Endothelial cell of umbilical vein (primary cell): Measurements from ENCODE around the gene KIAA1191. TPM values are rescaled to one million over a fixed set of nuclear protein-coding genes. Genes with fewer than 3 reads are reported as not detected.

Experiments
- BruUV-seq: library from RNA; stranded (reverse); fragments of 400-500 nt; replicated peaks from 2 replicates; lab custom pipeline; 2021; lab: Mats Ljungman, UMichigan
- CTCF ChIA-PET: fragments of 300-600, 350-600 bp; sonication (Branson Sonifier 250); formaldehyde crosslinking; loops from one replicate; lab custom pipeline; 2021; ENCODE audit warnings: antibody characterized with exemption, inconsistent platforms; lab: Charles Lee
- POLR2A ChIA-PET: fragments of 300-600, 350-600 bp; sonication (Branson Sonifier 250); formaldehyde crosslinking; loops from one replicate; lab custom pipeline; 2021; ENCODE audit warnings: antibody characterized with exemption, inconsistent platforms; lab: Charles Lee
- DNase-seq: peaks from one replicate; pipeline ENCODE4 v3.0.0-alpha.2; 2011; ENCODE audit warnings: low read depth, low spot score
- FAIRE-seq: peaks from 2 replicates; lab custom pipeline; 2011; peaks lifted over from hg19 to GRCh38; lab: Jason Lieb, UNC
- H2AFZ ChIP-seq: 2 replicates; pipeline ENCODE4 v1.6.0; 2012; ENCODE audit warnings: low read depth, low read length, control low read depth, inconsistent platforms
- H3K27ac ChIP-seq: 2 replicates; pipeline ENCODE4 v1.5.1; 2011; ENCODE audit warnings: low read depth, mild to moderate bottlenecking, control low read depth, low read length, moderate library complexity; ENCODE audit not compliant: insufficient read depth
- H3K27me3 ChIP-seq, 2 experiments: 2 replicates each; pipeline versions ENCODE4 v1.6.0 to v1.6.1; 2011; ENCODE audit warnings: low read length in 2 of 2, mixed read lengths in 1 of 2; ENCODE audit not compliant: control insufficient read depth in 2 of 2, insufficient read depth in 2 of 2
- H3K36me3 ChIP-seq, 2 experiments: 2 replicates in 1 of 2; 3 replicates in 1 of 2; pipeline ENCODE4 v1.5.1; 2011; ENCODE audit warnings: low read length in 2 of 2, mild to moderate bottlenecking in 1 of 2, moderate library complexity in 1 of 2; ENCODE audit not compliant: control insufficient read depth in 2 of 2, insufficient read depth in 2 of 2; ENCODE audit errors: extremely low read depth in 1 of 2
- H3K4me1 ChIP-seq: 3 replicates; pipeline ENCODE4 v1.5.1; 2011; ENCODE audit warnings: mild to moderate bottlenecking, low read length; ENCODE audit not compliant: control insufficient read depth, insufficient read depth; ENCODE audit errors: extremely low read depth
- H3K4me2 ChIP-seq: 2 replicates; pipeline ENCODE4 v1.6.1; 2011; ENCODE audit warnings: low read length, control low read depth, mixed read lengths; ENCODE audit not compliant: insufficient read depth
- H3K4me3 ChIP-seq, 3 experiments: fragments of 200-600 bp in 1 of 3; sonication (generic), shearing (Covaris generic) in 1 of 3; replicated peaks in 1 of 3; 2 replicates each; pipeline ENCODE4 v1.5.1; 2011 to 2016; ENCODE audit warnings: control low read depth in 3 of 3, low read length in 3 of 3, mild to moderate bottlenecking in 2 of 3, inconsistent platforms in 1 of 3, low read depth in 1 of 3, moderate library complexity in 1 of 3; ENCODE audit not compliant: insufficient read depth in 1 of 3
- H3K79me2 ChIP-seq: 2 replicates; pipeline ENCODE4 v1.6.0; 2012; ENCODE audit warnings: low read length, inconsistent platforms; ENCODE audit not compliant: control insufficient read depth, insufficient read depth
- H3K9ac ChIP-seq: replicated peaks from 2 replicates; pipeline ENCODE3; 2011; ENCODE audit warnings: low read length, control low read depth; ENCODE audit not compliant: insufficient read depth; ENCODE audit errors: extremely low read depth
- H3K9me1 ChIP-seq: replicated peaks from 3 replicates; pipeline ENCODE4 v1.6.0; 2011; ENCODE audit warnings: mild to moderate bottlenecking, low read length; ENCODE audit not compliant: control insufficient read depth, insufficient read depth; ENCODE audit errors: extremely low read depth
- H3K9me3 ChIP-seq: replicated peaks from 2 replicates; pipeline ENCODE4 v1.5.1; 2012; ENCODE audit warnings: low read length, inconsistent platforms; ENCODE audit not compliant: control insufficient read depth, insufficient read depth
- H4K20me1 ChIP-seq: replicated peaks from 2 replicates; pipeline ENCODE3; 2011; ENCODE audit warnings: mild to moderate bottlenecking, low read length; ENCODE audit not compliant: control insufficient read depth, insufficient read depth; ENCODE audit errors: extremely low read depth
- CTCF ChIP-seq, 2 donors: IDR thresholded peaks; 1 replicate in 1 of 2; 2 replicates in 1 of 2; pipeline ENCODE4 v1.5.1; 2011; ENCODE audit warnings: low read length in 2 of 2, mild to moderate bottlenecking in 2 of 2, moderate library complexity in 2 of 2, control low read depth in 1 of 2, inconsistent platforms in 1 of 2, low read depth in 1 of 2; ENCODE audit not compliant: insufficient read depth in 1 of 2; ENCODE audit errors: extremely low read depth in 1 of 2
- EZH2 ChIP-seq: IDR thresholded peaks from 2 replicates; pipeline ENCODE4 v1.6.1; 2012; ENCODE audit warnings: borderline replicate concordance, low read depth, mild to moderate bottlenecking, moderate library complexity, low read length, inconsistent platforms; ENCODE audit not compliant: severe bottlenecking
- FOS ChIP-seq: IDR thresholded peaks from 2 replicates; pipeline ENCODE4 v1.6.1; 2011; ENCODE audit warnings: mild to moderate bottlenecking, low read length, moderate library complexity, borderline replicate concordance; ENCODE audit not compliant: insufficient read depth
- JUN ChIP-seq: IDR thresholded peaks from 2 replicates; pipeline ENCODE4 v1.6.1; 2011; ENCODE audit warnings: borderline replicate concordance, low read depth; ENCODE audit not compliant: insufficient read length, insufficient read depth
- MYC ChIP-seq: IDR thresholded peaks from one replicate; pipeline ENCODE4 v1.6.1; 2011; ENCODE audit warnings: mild to moderate bottlenecking, low read depth, low read length
- POLR2A ChIP-seq: IDR thresholded peaks from 2 replicates; pipeline ENCODE4 v1.6.1; 2012; ENCODE audit warnings: low read depth, mild to moderate bottlenecking, control low read depth, low read length
- POLR2AphosphoS5 ChIP-seq: IDR thresholded peaks from 2 replicates; pipeline ENCODE4 v1.6.1; 2012; ENCODE audit warnings: low read depth, mild to moderate bottlenecking, control low read depth, low read length, moderate library complexity; ENCODE audit not compliant: insufficient read depth
- dilution Hi-C: fragments of 300-500 bp; cut with MboI; formaldehyde crosslinking; loops from one replicate; pipeline ENCODE4 v1.15.0; 2019; ENCODE audit warnings: low sequenced_read_pairs; ENCODE audit not compliant: extremely low pct_ligation_motif_present
- intact Hi-C: fragments of 100-400 bp; cut with micrococcal nuclease; formaldehyde crosslinking; loops from one replicate; pipeline ENCODE4 v1.10.0; 2022
- polyA plus RNA-seq, 4 experiments: library from polyadenylated mRNA; depleted of rRNA in 3 of 4; stranded (reverse) in 3 of 4; unstranded in 1 of 4; fragments of >200 nt; gene quantifications; 2 replicates each; pipeline versions ENCODE4 v1.2.1 to v1.2.3, GENCODE V29; 2011 to 2012; ENCODE audit warnings: missing spikeins in 1 of 4
- total RNA-seq: library from RNA; stranded (reverse); gene quantifications from 2 replicates; pipeline ENCODE4 v1.2.3, GENCODE V29; 2021
- TF ChIP-seq, protein P1 (sequence below): IDR thresholded peaks from 2 replicates; pipeline ENCODE4 v1.6.1; 2011; ENCODE audit not compliant: insufficient read depth, insufficient read length

The KIAA1191 gene
- total and polyA plus RNA-seq, 2 donors (not counting 3 experiments of a cell fraction or from before 2014, with no cell fraction given) = 114 to 116 TPM

DNA sequence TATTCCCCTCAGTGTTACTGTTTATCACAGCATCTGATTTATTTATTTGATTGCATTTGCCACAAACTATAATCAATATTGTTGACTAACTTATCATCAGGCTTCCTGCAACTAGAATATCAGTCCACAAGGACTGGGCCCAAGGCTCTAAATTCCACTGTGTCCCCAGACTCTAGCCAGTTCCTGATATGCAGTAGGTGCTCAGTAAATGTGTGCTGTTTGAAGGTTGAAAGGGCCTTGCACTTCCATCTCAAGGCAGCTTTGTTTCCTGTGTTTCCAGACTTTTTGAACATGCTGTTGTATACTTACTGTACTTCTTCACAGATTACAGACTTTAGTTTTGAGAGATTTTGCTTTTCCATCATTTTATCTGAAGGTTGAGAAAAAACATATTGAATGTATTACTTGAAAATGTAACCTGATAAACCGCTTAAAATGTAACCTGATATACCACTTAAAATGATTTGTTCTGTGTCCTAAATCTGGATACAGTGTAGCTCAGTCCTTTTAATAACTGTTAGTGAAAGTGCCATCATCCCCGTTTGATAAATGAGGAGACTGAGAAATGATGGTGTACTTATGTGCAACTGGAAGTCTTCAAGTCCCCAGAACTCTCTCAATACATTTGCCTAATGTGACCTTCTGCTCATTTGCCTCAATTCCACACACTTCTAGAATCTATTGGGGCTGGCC is 18.7 kb downstream of the KIAA1191 start:
- no peak for FAIRE-seq
- Histone ChIP-seq H3K4me1 (no peaks in the 10 kb centered on the region), H3K4me3 (no peak overlapping the region), H3K4me2 (no peak overlapping the region), H3K27ac (no peak overlapping the region), H4K20me1 (no peaks in the 10 kb centered on the region), H3K9ac (no peak overlapping the region), H3K27me3 (no peaks in the 10 kb centered on the region), H3K9me3 (no peaks in the 10 kb centered on the region), H3K79me2 (no peaks in the 10 kb centered on the region), H2AFZ (no peak overlapping the region), H3K9me1 (no peaks in the 10 kb centered on the region), H3K36me3 (peaks cover 7 to 8% of the 10 kb centered on the region in 2 experiments)
- ChIA-PET POLR2A (no interaction called here), CTCF (no interaction called here)
- BruUV-seq = no TSS peak
- no peak for DNase-seq
- intact Hi-C loops (no loop called here), dilution Hi-C loops (no loop called here)
- TF ChIP-seq FOS (no peak), CTCF (IDR thresholded peaks at IDR 0.05; ENCODE audit: extremely low read depth in 1 of 2, insufficient read depth in 1 of 2, low read depth in 1 of 2, low read length in 2 of 2) (no peak), JUN (no peak), POLR2A (no peak), EZH2 (no peak), POLR2AphosphoS5 (no peak), MYC (no peak)
- TF ChIP-seq, protein P1, sequence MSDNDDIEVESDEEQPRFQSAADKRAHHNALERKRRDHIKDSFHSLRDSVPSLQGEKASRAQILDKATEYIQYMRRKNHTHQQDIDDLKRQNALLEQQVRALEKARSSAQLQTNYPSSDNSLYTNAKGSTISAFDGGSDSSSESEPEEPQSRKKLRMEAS = no peak
